Measurements from ENCODE around the gene PSMA5. TPM values are rescaled to one million over a fixed set of nuclear protein-coding genes. Genes with fewer than 3 reads are reported as not detected.

PSMA5 gene
- total and polyA plus RNA-seq, 2 of the 4 experiments (the other 2 are of a cell fraction), result 75.5 to 107 TPM

- no peak for TF ChIP-seq CTCF (conservative IDR thresholded peaks at IDR 0.05; ENCODE audit: low read depth, low read length)
These were observed 36.5 kb downstream of the PSMA5 start (continued) for GRCh38 chr1:109389638-109390341.
